Neuron (in vitro differentiated cells): ENCODE measurements around the gene CDH23.

Source experiments
- H2AFZ ChIP-seq: one replicate; pipeline ENCODE4 v1.6.1; 2013; ENCODE audit warnings: low read depth, mild to moderate bottlenecking, inconsistent platforms, low read length, moderate library complexity
- H3K27me3 ChIP-seq: one replicate; pipeline ENCODE4 v1.6.1; 2013; ENCODE audit warnings: low read length; ENCODE audit not compliant: insufficient read depth
- H3K36me3 ChIP-seq: one replicate; pipeline ENCODE4 v1.6.1; 2013; ENCODE audit warnings: low read length; ENCODE audit not compliant: insufficient read depth
- H3K4me1 ChIP-seq: one replicate; pipeline ENCODE4 v1.6.1; 2013; ENCODE audit warnings: low read length; ENCODE audit not compliant: insufficient read depth
- H3K4me3 ChIP-seq: 2 replicates; pipeline ENCODE4 v1.5.1; 2013; ENCODE audit warnings: mild to moderate bottlenecking, low read length, moderate library complexity
- H3K9me3 ChIP-seq: one replicate; pipeline ENCODE4 v1.6.1; 2013; ENCODE audit warnings: low read length

Gene CDH23

DNA sequence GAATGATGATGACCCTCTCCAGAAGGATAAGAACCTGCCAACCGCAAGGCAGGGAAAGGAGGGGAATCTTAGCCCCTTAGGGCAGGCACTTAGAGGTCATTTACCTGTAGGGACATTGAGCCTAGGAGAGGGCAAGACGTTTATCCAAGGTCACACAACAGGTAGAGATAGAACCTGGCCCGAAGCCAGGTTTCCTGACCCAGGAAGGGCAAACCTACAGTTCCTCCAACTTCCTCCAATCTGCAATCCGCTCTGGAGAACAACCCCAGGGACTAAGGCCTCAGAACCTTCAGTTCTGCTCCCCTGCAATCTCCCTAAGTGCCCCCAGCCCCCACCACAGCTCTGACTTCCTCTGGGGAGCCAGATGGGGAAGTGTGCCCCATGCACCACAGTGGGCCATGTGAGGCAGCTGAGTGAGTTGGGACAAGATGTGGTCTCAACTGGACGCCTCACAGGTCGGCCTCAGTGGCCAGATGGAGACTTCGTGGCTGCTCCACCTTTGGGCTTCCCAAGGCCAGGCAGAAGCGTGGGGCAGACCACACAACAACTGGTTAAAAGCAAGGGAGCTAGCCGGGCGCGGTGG, 455.7 kb downstream of the CDH23 start:
- Histone ChIP-seq H3K27me3 (no peaks in the 10 kb centered on the region), H2AFZ (no peak overlapping the region), H3K9me3 (no peaks in the 10 kb centered on the region), H3K36me3 (no peaks in the 10 kb centered on the region), H3K4me1 (peaks cover 16% of the 10 kb centered on the region), H3K4me3 (no peak overlapping the region)

DNA sequence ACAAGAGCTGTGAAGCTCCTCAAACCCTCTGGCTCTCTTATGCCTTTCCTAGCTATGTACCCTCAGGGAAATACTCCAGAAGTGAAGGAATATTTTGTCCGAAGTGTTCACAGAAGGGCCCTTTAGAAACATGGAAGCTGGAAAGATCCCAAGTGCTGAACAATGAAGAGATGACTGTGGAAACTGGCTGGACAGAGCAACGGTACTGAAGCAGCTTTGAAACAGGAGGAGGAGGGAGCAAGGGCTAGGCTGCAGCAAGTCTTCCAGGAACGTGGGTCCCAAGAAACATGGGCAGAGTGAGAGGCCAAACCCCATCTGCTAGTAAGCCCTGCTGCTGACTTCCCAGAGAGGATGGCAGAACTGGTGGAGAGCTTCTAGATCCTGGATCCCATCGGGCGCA, 457.3 kb downstream of the CDH23 start:
- Histone ChIP-seq H3K4me1 (peaks cover 3% of the 10 kb centered on the region), H3K27me3 (no peaks in the 10 kb centered on the region), H3K36me3 (no peaks in the 10 kb centered on the region), H3K9me3 (no peaks in the 10 kb centered on the region), H3K4me3 (no peak overlapping the region), H2AFZ (no peak overlapping the region)

- no peaks in the 10 kb centered on the region for H3K36me3 ChIP-seq
- no peaks in the 10 kb centered on the region for H3K9me3 ChIP-seq
- H3K4me3 ChIP-seq: no peak overlapping the region
- H3K4me1 ChIP-seq: peaks cover 10% of the 10 kb centered on the region
- no peak overlapping the region for H2AFZ ChIP-seq
- no peaks in the 10 kb centered on the region for H3K27me3 ChIP-seq
Measured at GRCh38 chr10:71856619-71857018, 459.9 kb downstream of the CDH23 start.

DNA sequence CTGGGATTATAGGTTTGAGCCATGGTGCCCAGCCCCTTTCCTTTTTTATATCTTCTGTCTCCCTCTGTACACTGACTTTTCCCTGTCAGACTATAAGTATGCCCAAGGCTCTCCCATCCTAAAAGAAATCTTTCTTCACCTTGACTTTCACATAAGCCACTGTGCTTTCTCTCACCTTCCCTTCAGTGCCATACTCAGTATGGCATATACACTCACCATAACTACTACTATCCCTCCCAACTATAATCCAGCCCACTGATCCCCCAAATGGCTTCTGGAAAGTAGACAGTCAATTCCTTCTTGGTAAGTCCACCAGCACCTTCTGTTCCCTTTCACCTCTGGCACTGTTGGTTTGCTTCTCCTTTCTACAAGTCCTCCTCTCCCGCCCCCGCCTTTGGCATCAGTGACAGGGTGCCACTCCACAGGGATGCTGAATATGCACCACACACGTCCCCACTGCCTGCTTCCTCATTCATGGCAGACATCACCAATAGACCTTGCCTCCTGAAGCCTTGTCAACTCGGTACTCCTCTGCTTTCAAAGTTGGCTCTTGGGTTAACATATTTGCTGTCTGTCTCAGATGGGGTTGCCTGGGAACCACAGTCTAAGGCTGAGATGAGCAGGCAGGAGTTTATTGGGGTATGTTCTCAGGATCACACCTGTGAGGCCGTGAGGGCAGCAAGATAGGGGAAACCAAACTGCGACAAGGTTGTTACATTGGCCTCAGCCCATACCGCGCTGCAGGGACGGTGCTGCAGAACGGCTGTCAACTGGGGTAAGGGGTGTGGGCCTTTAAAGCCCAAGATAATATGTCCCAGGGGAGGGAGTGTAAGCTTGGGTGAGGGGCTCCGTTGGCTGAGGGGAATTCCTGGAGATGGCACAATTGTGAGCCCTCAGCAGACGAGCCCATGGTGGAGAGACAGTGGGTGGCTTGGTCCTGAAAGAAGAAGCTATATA, 461.5 kb downstream of the CDH23 start:
- H3K4me3 ChIP-seq: no peak overlapping the region
- no peaks in the 10 kb centered on the region for H3K9me3 ChIP-seq
- peaks cover 10% of the 10 kb centered on the region for H3K4me1 ChIP-seq

DNA sequence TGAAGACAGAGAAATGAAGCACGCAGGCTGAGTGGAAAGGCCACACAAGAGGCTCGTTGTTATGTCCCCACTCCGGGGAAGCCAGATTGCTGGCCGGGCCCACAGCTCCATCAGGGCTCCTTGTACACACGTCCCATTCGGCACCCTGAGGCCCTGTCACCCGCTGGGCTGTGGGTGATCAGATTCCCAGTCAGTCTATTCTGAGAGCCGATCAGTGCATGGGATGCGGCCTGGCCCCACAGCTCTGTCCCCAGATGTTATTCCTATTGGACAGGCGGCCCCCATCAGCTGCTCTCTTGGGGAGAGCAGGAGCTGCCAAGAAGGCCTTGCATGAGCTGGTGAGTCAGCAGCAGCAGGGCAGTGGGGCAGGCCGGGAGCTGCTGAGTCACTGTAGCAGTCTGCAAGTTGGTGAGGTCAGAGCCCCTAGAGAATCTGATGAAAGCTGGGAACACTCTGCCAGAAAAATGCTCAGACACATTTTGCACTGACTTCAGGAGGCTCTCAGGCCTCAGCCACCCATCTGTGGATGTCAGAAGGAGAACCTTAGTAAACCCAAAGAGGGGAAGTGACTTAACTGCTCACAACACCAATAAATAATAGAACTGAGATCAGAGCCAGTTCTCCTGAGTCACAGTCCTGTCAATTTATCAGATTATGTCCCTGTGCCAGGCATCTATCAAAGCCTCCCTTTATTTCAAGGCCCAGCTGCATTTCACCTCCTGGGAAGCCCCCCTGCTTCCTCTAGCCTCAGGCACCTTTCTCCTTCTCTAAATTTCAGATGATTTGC, 463.7 kb downstream of the CDH23 start:
- no peaks in the 10 kb centered on the region for H3K9me3 ChIP-seq
- H3K4me1 ChIP-seq: peaks cover 10% of the 10 kb centered on the region
- H2AFZ ChIP-seq: no peak overlapping the region
- H3K4me3 ChIP-seq: no peak overlapping the region
- no peaks in the 10 kb centered on the region for H3K27me3 ChIP-seq
- no peaks in the 10 kb centered on the region for H3K36me3 ChIP-seq

More for the DNA sequence above, 461.5 kb downstream of the CDH23 start:
- Histone ChIP-seq H2AFZ (no peak overlapping the region), H3K36me3 (no peaks in the 10 kb centered on the region), H3K27me3 (no peaks in the 10 kb centered on the region)

DNA sequence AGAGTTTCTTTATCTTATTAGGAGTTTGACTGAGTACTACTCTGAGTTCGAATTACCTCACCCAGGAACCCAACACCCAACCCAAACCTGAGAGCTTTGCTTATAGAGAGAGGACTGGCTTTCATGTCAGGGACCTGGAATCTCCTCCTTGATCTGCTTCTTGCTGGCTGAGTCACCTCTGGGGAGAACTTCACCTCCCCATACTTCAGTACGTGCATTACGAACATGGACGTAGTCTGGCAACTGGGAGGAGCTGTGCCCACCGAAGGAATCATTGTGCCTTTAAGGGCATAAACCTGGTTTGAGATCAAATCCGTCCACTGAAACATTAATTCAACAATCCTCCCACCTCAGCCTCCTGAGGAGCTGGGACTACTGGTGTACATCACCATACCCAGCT, 466.5 kb downstream of the CDH23 start:
- H3K36me3 ChIP-seq: no peaks in the 10 kb centered on the region
- H3K27me3 ChIP-seq: no peaks in the 10 kb centered on the region
- H3K9me3 ChIP-seq: no peaks in the 10 kb centered on the region
- no peak overlapping the region for H3K4me3 ChIP-seq
- peaks cover 10% of the 10 kb centered on the region for H3K4me1 ChIP-seq
- no peak overlapping the region for H2AFZ ChIP-seq

DNA sequence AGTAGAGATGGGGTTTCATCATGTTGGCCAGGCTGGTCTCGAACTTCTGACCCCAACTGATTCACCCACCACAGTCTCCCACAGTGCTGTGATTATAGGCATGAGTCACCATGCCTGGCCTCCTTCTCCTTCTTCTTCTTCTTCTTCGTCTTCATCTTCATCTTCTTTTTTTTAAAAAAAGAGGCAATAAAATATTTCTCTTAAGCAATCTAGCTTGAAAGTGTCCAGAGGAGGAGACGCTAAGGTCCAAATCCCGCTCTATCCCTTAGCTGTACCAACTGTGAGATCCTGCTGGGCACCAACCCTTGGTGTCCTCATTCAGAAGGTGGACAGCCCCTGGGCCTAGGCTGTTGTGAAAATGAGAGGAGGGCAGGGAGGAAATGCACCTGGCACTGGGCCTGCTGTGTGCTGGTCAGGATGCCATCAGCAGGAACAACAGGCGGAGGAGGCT, 468.2 kb downstream of the CDH23 start:
- H3K9me3 ChIP-seq: no peaks in the 10 kb centered on the region
- H3K36me3 ChIP-seq: no peaks in the 10 kb centered on the region
- no peak overlapping the region for H3K4me3 ChIP-seq
- H2AFZ ChIP-seq: no peak overlapping the region
- H3K4me1 ChIP-seq: peaks cover 10% of the 10 kb centered on the region
- H3K27me3 ChIP-seq: no peaks in the 10 kb centered on the region
